ENCODE results near the gene ASCC1.

Gene ASCC1

GRCh38 chr10:72056932-72057751 lies 158.9 kb downstream of the ASCC1 start:
- FAIRE-seq (no peak), DNase-seq (ENCODE audit: insufficient read length, low spot score) (no peak)
- TF ChIP-seq, protein P1, sequence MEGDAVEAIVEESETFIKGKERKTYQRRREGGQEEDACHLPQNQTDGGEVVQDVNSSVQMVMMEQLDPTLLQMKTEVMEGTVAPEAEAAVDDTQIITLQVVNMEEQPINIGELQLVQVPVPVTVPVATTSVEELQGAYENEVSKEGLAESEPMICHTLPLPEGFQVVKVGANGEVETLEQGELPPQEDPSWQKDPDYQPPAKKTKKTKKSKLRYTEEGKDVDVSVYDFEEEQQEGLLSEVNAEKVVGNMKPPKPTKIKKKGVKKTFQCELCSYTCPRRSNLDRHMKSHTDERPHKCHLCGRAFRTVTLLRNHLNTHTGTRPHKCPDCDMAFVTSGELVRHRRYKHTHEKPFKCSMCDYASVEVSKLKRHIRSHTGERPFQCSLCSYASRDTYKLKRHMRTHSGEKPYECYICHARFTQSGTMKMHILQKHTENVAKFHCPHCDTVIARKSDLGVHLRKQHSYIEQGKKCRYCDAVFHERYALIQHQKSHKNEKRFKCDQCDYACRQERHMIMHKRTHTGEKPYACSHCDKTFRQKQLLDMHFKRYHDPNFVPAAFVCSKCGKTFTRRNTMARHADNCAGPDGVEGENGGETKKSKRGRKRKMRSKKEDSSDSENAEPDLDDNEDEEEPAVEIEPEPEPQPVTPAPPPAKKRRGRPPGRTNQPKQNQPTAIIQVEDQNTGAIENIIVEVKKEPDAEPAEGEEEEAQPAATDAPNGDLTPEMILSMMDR (IDR thresholded peaks at IDR 0.05; ENCODE audit: insufficient read depth, missing control alignments), result no peak

GRCh38 chr10:72056113-72056512 lies 160.0 kb downstream of the ASCC1 start:
- FAIRE-seq (no peak), DNase-seq (ENCODE audit: insufficient read length, low spot score) (no peak)
- TF ChIP-seq, protein P1 (IDR thresholded peaks at IDR 0.05; ENCODE audit: insufficient read depth, missing control alignments), result no peak

GRCh38 chr10:72053690-72054089 lies 162.4 kb downstream of the ASCC1 start:
- no peak for DNase-seq (ENCODE audit: insufficient read length, low spot score)
- FAIRE-seq, result no peak
- TF ChIP-seq, protein P1 (IDR thresholded peaks at IDR 0.05; ENCODE audit: insufficient read depth, missing control alignments), result no peak

GRCh38 chr10:72050873-72051272 lies 165.2 kb downstream of the ASCC1 start:
- no peak for FAIRE-seq
- TF ChIP-seq, protein P1 (IDR thresholded peaks at IDR 0.05; ENCODE audit: insufficient read depth, missing control alignments), result no peak
- no peak for DNase-seq (ENCODE audit: insufficient read length, low spot score)

DNA sequence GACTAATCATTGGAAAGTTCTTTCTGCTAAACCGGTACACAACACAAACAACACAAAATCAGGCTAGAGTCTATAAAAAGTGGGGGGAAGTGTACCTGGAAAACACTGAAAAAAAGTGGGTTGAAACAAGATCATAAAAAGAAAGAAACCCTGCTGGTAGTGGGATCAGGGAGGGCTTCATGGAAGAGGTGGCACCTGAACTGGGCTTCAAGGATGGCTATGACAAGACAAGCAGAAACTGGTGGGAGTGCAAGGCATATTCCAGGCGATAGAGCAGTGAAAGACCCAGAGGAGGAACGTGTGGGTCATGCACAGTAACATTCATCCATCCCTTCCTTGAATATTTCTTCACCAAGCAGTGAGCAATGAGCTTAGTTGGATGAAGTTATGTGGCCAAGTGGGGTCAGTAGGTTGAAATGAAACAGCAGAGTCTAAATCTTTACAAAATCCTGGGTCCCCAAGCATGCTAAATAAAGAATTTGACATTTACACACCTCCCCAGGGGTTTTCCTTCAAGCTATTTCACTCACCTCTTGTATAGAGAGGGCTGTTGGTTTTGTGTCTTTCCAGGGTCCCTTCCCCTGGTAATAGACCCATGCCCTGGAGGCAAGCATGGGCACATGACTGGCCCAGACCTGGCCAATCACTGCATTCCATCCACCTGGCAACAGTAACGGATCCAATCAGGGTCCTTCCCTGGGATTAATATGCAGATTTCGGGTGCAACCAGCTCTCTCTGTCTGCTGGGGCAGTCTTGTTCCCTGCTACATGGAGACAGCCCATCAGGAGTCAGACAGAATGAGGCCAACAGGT lies 165.9 kb downstream of the ASCC1 start:
- no peak for FAIRE-seq
- TF ChIP-seq, protein P1 (IDR thresholded peaks at IDR 0.05; ENCODE audit: insufficient read depth, missing control alignments), result no peak
- DNase-seq (ENCODE audit: insufficient read length, low spot score), result no peak

DNA sequence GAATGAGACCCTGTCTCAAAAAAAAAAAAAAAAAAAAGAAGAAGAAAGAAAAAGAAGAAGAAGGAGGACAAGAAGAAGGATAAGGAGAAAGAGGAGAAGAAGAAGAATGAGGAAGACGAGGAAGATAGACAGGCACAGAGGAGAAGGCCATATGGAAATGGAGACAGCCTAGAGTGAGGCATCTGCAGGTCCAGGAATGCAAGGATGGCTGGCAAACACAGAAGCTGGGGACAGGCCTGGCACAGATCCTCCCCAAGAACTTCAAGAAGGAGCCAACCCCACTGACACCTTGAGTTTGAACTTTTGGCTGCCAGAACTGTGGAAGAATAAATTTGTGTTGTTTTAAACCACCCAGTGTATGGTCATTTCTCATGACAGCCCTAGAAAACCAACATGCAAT lies 166.6 kb downstream of the ASCC1 start:
- TF ChIP-seq, protein P1 (IDR thresholded peaks at IDR 0.05; ENCODE audit: insufficient read depth, missing control alignments), result no peak
- FAIRE-seq (no peak), DNase-seq (ENCODE audit: insufficient read length, low spot score) (no peak)
